A549 (cell line): ENCODE results near the gene DDR1. TPM values are rescaled to one million over a fixed set of nuclear protein-coding genes. Genes with fewer than 3 reads are reported as not detected.

Source experiments
- ATAC-seq, 2 experiments: fragments of 200-7000 bp in 1 of 2; fragments of >200 bp in 1 of 2; cut with Nextera tagmentation in 1 of 2; cut with Tn5 transposase in 1 of 2; 3 replicates each; pipeline versions ENCODE4 v1.8.0 to v1.9.1; 2018 to 2020; ENCODE audit warnings: mild to moderate bottlenecking in 1 of 2, moderate library complexity in 1 of 2
- CTCF ChIA-PET: fragments of 300-600 bp; sonication (Branson Sonifier 250); formaldehyde crosslinking; extraction: SDS; loops from one replicate; lab custom pipeline; 2021; ENCODE audit warnings: antibody characterized with exemption, inconsistent platforms; lab: Yijun Ruan, JAX
- POLR2A ChIA-PET: fragments of 350-600 bp; formaldehyde crosslinking; extraction: SDS; loops from one replicate; lab custom pipeline; 2021; ENCODE audit warnings: antibody characterized with exemption, inconsistent platforms; lab: Yijun Ruan, JAX
- DNase-seq, 2 experiments: peaks; one replicate each; pipeline versions ENCODE4 v3.0.0 to v3.0.0-alpha.2; 2011 to 2016; ENCODE audit warnings: low read depth in 1 of 2, low spot score in 1 of 2
- FAIRE-seq: peaks from 2 replicates; lab custom pipeline; 2011; peaks lifted over from hg19 to GRCh38; lab: Jason Lieb, UNC
- H3K27ac ChIP-seq, 2 experiments: fragments of >200 bp; sonication (Bioruptor Twin); formaldehyde crosslinking; 3 replicates each; pipeline ENCODE4 v1.5.1; 2016 to 2017
- H3K4me1 ChIP-seq: fragments of >200 bp; sonication (Bioruptor Twin); formaldehyde crosslinking; 3 replicates; pipeline ENCODE4 v1.6.1; 2016
- H3K4me2 ChIP-seq: fragments of >200 bp; sonication (Bioruptor Twin); formaldehyde crosslinking; 3 replicates; pipeline ENCODE4 v1.6.1; 2016
- H3K4me3 ChIP-seq: fragments of >200 bp; sonication (Bioruptor Twin); formaldehyde crosslinking; 3 replicates; pipeline ENCODE4 v1.5.1; 2016
- H3K9me3 ChIP-seq: fragments of >200 bp; sonication (Bioruptor Twin); formaldehyde crosslinking; 3 replicates; pipeline ENCODE4 v1.6.1; 2016
- EHF ChIP-seq: fragments of 250-450 bp; sonication (Bioruptor Pico); IDR thresholded peaks from 2 replicates; pipeline ENCODE4 v1.5.0; 2020; ENCODE audit warnings: mild to moderate bottlenecking
- ELK1 ChIP-seq: fragments of 150-350 bp; IDR thresholded peaks from 2 replicates; pipeline ENCODE4 v1.6.1; 2014; ENCODE audit warnings: low read depth, mild to moderate bottlenecking, low read length
- FOSB ChIP-seq: fragments of 250-450 bp; sonication (Bioruptor Pico); IDR thresholded peaks from 2 replicates; pipeline ENCODE4 v1.5.0; 2020; ENCODE audit warnings: mild to moderate bottlenecking, moderate library complexity
- FOSL2 ChIP-seq, 2 experiments: fragments of 450-650 bp in 1 of 2; fragments of >200 bp in 1 of 2; sonication (Bioruptor Twin) in 1 of 2; formaldehyde crosslinking; IDR thresholded peaks; 2 replicates each; pipeline versions ENCODE4 v1.5.0 to v1.6.1; 2016 to 2020; ENCODE audit warnings: mild to moderate bottlenecking in 1 of 2, moderate library complexity in 1 of 2
- FOXS1 ChIP-seq: fragments of 250-450 bp; sonication (Bioruptor Pico); IDR thresholded peaks from 2 replicates; pipeline ENCODE4 v1.5.0; 2020; ENCODE audit warnings: mild to moderate bottlenecking, moderate library complexity
- GATA3 ChIP-seq: IDR thresholded peaks from 2 replicates; pipeline ENCODE4 v1.6.1; 2012; ENCODE audit warnings: borderline replicate concordance
- HOXA7 ChIP-seq: fragments of 250-450 bp; sonication (Bioruptor Pico); IDR thresholded peaks from 2 replicates; pipeline ENCODE4 v1.5.0; 2020; ENCODE audit warnings: mild to moderate bottlenecking, moderate library complexity
- KDM1A ChIP-seq: fragments of 200-600 bp; sonication (generic); IDR thresholded peaks from 2 replicates; pipeline ENCODE4 v1.6.1; 2016; ENCODE audit warnings: low read depth, mild to moderate bottlenecking
- MAX ChIP-seq: IDR thresholded peaks from 2 replicates; pipeline ENCODE4 v1.6.1; 2012
- PHF8 ChIP-seq: fragments of 200-600 bp; sonication (generic); IDR thresholded peaks from 2 replicates; pipeline ENCODE4 v1.6.1; 2016; ENCODE audit warnings: low read depth, mild to moderate bottlenecking, antibody characterized with exemption, moderate library complexity, borderline replicate concordance
- REST ChIP-seq: fragments of 200-600 bp; sonication (generic); IDR thresholded peaks from 2 replicates; pipeline ENCODE4 v1.6.1; 2016; ENCODE audit warnings: antibody characterized with exemption, mild to moderate bottlenecking, moderate library complexity
- TFCP2L1 ChIP-seq: fragments of 250-450 bp; sonication (Bioruptor Pico); IDR thresholded peaks from 2 replicates; pipeline ENCODE4 v1.5.0; 2021; ENCODE audit warnings: mild to moderate bottlenecking
- WGBS: methylation state at CpG from one replicate; pipeline ENCODE4 v1.1.6; 2017; ENCODE audit errors: missing lambda C conversion rate; 5-methylcytosine and 5-hydroxymethylcytosine counted together
- polyA plus RNA-seq, 4 experiments: library from polyadenylated mRNA; depleted of rRNA in 3 of 4; stranded (reverse); fragments of >200 nt; fragmentation: RNase III in 1 of 4; extraction: RNeasy Plus Mini Kit Qiagen cat#74134 plus additional on column Dnase treatment in 1 of 4; gene quantifications; 2 replicates in 3 of 4; 3 replicates in 1 of 4; pipeline ENCODE4 v1.2.3, GENCODE V29; 2011 to 2017

DDR1 gene
- polyA plus RNA-seq, 2 of the 4 experiments (the other 2 are of a cell fraction) = 19.8 to 43.5 TPM

GRCh38 chr6:30882759-30883684 is 1.3 kb upstream of the DDR1 start:
- H3K27ac ChIP-seq = peak overlapping the region; percentile 99
- peak overlapping the region; percentile 74 for H3K4me2 ChIP-seq
- H3K4me3 ChIP-seq = peak overlapping the region; percentile 98
- H3K4me1 ChIP-seq = peaks cover 35% of the 10 kb centered on the region
- 68% methylated on average over 10 of the region's 15 CpGs for WGBS
- ATAC-seq = no peak
- ChIA-PET CTCF (interaction anchor here (0.6 to 3.7 kb wide), 11 partner anchors 13 to 204 kb away, joined by 3 to 25 read pairs (median 5); partner anchors contain the start of gene VARS2), POLR2A (interaction anchor here (0.6 to 0.8 kb wide), 2 partner anchors 30 to 156 kb away, joined by 4 to 6 read pairs; no protein-coding TSS in a partner anchor)
- FAIRE-seq = no peak
- peak; percentile 19 to 21 for DNase-seq
- H3K9me3 ChIP-seq = no peaks in the 10 kb centered on the region
- TF ChIP-seq GATA3 (no peak), PHF8 (no peak), FOSL2 (IDR thresholded peaks at IDR 0.05) (no peak), FOSL2 (CRISPR knock-in tag; IDR thresholded peaks at IDR 0.05) (no peak), FOXS1 (CRISPR knock-in tag) (no peak), HOXA7 (no peak), TFCP2L1 (CRISPR knock-in tag) (no peak), FOSB (CRISPR knock-in tag) (no peak), KDM1A (no peak), REST (no peak), ELK1 (no peak)

GRCh38 chr6:30884521-30885480 is 482 bp downstream of the DDR1 start:
- FAIRE-seq = no peak
- Histone ChIP-seq H3K27ac (peak overlapping the region; percentile 99), H3K4me1 (peaks cover 40% of the 10 kb centered on the region)
- CTCF ChIA-PET = interaction anchor here (0.5 to 3.7 kb wide), 12 partner anchors 26 to 494 kb away, joined by 3 to 25 read pairs (median 3); partner anchors contain the start of gene IER3
- TF ChIP-seq MAX (peak; percentile 16; the same call in 1 of the 2 replicates), EHF (CRISPR knock-in tag) (no peak)
- TF ChIP-seq, all 56 proteins: peak for 1
- H3K4me2 ChIP-seq = peak overlapping the region; percentile 74
- DNase-seq (peak in 1 of 2 experiments; percentile 47), ATAC-seq (peak; percentile 28 to 44; a peak in 5 of 6 replicates)
- WGBS = 10% methylated on average over 7 of the region's 59 CpGs
- no peaks in the 10 kb centered on the region for H3K9me3 ChIP-seq
- H3K4me3 ChIP-seq = peak overlapping the region; percentile 98
- POLR2A ChIA-PET = interaction anchor here (0.5 to 2.0 kb wide), 7 partner anchors 23 to 206 kb away, joined by 3 to 10 read pairs (median 3); partner anchors contain the start of genes GTF2H4 and IER3
